ENCODE results near the gene SLC22A2. TPM values are rescaled to one million over a fixed set of nuclear protein-coding genes. Genes with fewer than 3 reads are reported as not detected.

SLC22A2 gene
- total and polyA plus RNA-seq, 9 donors = 0.04 to 0.32 (median 0.11) TPM; not detected in 3

DNA sequence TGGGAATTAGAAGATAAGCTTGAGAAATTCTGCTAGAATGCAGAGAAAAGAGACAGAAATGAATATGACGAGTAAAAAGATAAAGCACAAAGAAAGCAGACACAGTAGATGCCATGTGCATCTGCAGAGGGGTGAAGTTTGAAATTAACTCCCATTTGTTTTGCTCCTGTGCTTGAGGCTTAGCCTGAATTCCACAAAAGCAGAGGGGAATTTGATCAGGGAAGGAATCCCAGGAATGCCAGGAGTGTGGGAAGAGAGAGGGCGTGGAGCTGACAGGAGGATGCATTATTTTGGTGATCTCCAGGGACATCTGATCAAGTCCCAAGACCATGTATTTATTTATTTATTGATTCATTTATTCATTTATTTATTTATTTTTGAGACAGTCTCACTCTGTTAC, 81.4 kb downstream of the SLC22A2 start:
- Histone ChIP-seq H3K27me3 (ENCODE audit: control insufficient read depth, insufficient read depth, low read length) (no peaks in the 10 kb centered on the region), H3K36me3 (ENCODE audit: control insufficient read depth, insufficient read depth, low read length) (no peaks in the 10 kb centered on the region), H3K9me3 (replicated peaks; ENCODE audit: control insufficient read depth, low read depth, low read length) (no peaks in the 10 kb centered on the region), H3K27ac (ENCODE audit: low read length) (no peak overlapping the region), H3K4me1 (ENCODE audit: control insufficient read depth, insufficient read depth, low read length) (no peaks in the 10 kb centered on the region), H3K4me3 (ENCODE audit: low read length) (no peak overlapping the region)
- no peak for DNase-seq
- WGBS (ENCODE audit: insufficient coverage) = 92% methylated on average over 1 of the region's 2 CpGs

DNA sequence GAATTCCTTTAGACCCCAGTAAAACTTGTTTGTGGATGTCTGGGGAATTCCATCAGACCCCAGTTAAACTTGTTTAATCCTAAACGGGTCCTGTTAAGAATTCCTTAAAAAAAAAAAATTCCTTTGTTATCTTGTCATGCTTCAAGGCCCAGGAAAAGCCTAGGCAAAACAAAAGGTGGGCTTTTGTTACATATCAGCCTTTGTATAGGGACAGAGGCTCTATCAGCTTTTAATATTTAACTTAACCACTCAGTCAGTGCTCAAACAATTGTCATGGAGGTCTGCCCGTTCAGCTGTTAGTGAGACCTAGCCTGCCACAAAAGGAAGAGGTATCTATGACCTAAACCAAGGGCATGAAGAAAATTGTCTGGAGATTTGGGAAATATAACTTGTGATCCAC, 83.9 kb downstream of the SLC22A2 start:
- no peak for DNase-seq
- Histone ChIP-seq H3K4me3 (ENCODE audit: low read length) (no peak overlapping the region), H3K27me3 (ENCODE audit: control insufficient read depth, insufficient read depth, low read length) (no peaks in the 10 kb centered on the region), H3K4me1 (ENCODE audit: control insufficient read depth, insufficient read depth, low read length) (no peaks in the 10 kb centered on the region), H3K9me3 (replicated peaks; ENCODE audit: control insufficient read depth, low read depth, low read length) (no peaks in the 10 kb centered on the region), H3K27ac (ENCODE audit: low read length) (no peak overlapping the region), H3K36me3 (ENCODE audit: control insufficient read depth, insufficient read depth, low read length) (no peaks in the 10 kb centered on the region)
- no CpG with 5 or more reads among the region's 2 CpGs for WGBS (ENCODE audit: insufficient coverage)

DNA sequence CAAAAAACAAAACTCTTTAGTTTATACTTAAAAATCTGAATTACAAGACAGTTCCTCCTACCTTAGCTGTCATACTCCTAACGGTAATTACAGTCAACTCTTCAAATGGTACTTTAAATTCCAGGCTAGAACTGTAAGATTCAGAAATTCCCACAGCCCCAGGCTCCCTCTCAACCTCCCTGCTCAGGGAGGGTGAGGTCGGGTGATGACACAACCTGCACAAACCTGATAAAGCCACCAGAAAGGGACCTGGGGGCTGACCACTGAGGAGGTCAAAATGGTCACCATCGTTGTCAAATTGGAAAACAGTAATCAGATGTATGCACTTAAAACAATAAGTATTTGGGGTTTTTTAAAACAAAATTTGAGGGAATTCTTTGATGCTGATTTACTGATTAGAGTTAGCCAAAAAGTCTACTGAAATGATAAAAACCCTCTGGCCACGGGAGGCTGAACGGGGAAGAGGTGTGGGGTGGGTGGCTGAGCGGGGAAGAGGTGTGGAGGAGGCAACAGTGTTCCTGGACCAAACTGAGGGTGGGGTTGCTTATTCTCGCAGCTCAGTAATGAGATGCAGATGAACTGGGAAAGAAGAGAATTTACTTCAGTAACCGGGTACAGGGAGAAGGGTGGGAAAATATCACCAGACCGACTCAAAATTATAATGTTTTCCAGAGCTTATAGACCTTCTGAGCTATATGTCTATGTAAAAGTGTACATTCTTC, 84.7 kb downstream of the SLC22A2 start:
- H3K36me3 ChIP-seq (ENCODE audit: control insufficient read depth, insufficient read depth, low read length) = no peaks in the 10 kb centered on the region
- no peaks in the 10 kb centered on the region for H3K4me1 ChIP-seq (ENCODE audit: control insufficient read depth, insufficient read depth, low read length)
- H3K9me3 ChIP-seq (replicated peaks; ENCODE audit: control insufficient read depth, low read depth, low read length) = no peaks in the 10 kb centered on the region
- no peak for DNase-seq
- WGBS (ENCODE audit: insufficient coverage) = 62% methylated on average over 4 of the region's 9 CpGs
- H3K27ac ChIP-seq (ENCODE audit: low read length) = no peak overlapping the region
- H3K4me3 ChIP-seq (ENCODE audit: low read length) = no peak overlapping the region
- H3K27me3 ChIP-seq (ENCODE audit: control insufficient read depth, insufficient read depth, low read length) = no peaks in the 10 kb centered on the region

DNA sequence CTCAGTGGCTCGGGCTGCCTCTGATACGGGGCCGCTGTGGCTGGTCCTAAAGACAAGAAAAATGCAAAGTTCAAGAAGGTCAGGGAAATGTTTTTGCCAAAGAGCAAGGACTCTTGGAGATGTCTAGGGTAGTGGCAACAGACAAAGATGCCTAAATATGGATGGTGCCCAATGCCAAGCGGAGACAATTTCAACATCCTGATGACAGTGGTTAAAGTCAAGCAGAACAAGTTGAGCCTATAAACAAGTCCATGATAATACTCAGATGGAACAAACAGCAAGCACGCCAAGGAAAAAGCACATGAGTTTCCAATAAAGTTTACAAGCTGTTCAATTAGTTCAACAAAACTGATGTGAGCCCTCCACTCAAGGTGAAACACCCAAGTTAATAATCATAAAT, 85.9 kb downstream of the SLC22A2 start:
- DNase-seq = no peak
- WGBS (ENCODE audit: insufficient coverage) = 63% methylated on average over 4 of the region's 5 CpGs
- Histone ChIP-seq H3K4me3 (ENCODE audit: low read length) (no peak overlapping the region), H3K27me3 (ENCODE audit: control insufficient read depth, insufficient read depth, low read length) (no peaks in the 10 kb centered on the region), H3K9me3 (replicated peaks; ENCODE audit: control insufficient read depth, low read depth, low read length) (no peaks in the 10 kb centered on the region), H3K27ac (ENCODE audit: low read length) (no peak overlapping the region), H3K36me3 (ENCODE audit: control insufficient read depth, insufficient read depth, low read length) (no peaks in the 10 kb centered on the region), H3K4me1 (ENCODE audit: control insufficient read depth, insufficient read depth, low read length) (no peaks in the 10 kb centered on the region)

DNA sequence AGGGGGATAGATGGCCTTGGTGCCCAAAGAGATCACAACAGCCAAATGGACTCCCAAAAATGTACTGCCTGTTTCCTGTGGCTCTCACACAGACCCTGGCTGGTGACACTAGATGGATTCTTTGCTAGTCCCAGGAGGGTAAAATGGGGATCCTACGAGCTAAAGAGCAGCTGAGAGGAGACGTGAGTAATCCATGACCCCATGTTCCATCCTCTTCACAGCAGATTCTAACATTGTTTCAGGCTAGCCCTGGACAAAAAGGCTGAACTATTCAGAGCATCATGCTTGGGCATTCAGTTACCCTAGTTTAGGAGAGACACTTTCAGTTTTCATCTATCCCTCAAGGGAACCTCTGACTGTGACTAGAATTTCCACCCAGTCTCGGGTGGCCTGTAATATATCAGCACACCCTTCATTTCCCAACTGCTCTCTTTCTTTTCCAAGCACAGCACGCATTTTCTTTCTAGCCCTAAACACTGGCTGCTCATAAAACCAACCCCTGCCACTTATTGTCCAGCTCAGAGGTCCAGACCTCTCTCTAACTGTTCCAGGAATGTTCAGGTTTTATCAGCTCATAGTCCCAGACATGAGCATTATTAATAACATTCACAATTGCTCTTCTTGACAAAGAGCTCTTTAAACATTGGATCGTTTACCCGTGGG, 88.5 kb downstream of the SLC22A2 start:
- Histone ChIP-seq H3K36me3 (ENCODE audit: control insufficient read depth, insufficient read depth, low read length) (no peaks in the 10 kb centered on the region), H3K4me3 (ENCODE audit: low read length) (no peak overlapping the region), H3K9me3 (replicated peaks; ENCODE audit: control insufficient read depth, low read depth, low read length) (no peaks in the 10 kb centered on the region), H3K4me1 (ENCODE audit: control insufficient read depth, insufficient read depth, low read length) (no peaks in the 10 kb centered on the region), H3K27ac (ENCODE audit: low read length) (no peak overlapping the region), H3K27me3 (ENCODE audit: control insufficient read depth, insufficient read depth, low read length) (no peaks in the 10 kb centered on the region)
- no peak for DNase-seq
- 32% methylated on average over 3 of the region's 6 CpGs for WGBS (ENCODE audit: insufficient coverage)

DNA sequence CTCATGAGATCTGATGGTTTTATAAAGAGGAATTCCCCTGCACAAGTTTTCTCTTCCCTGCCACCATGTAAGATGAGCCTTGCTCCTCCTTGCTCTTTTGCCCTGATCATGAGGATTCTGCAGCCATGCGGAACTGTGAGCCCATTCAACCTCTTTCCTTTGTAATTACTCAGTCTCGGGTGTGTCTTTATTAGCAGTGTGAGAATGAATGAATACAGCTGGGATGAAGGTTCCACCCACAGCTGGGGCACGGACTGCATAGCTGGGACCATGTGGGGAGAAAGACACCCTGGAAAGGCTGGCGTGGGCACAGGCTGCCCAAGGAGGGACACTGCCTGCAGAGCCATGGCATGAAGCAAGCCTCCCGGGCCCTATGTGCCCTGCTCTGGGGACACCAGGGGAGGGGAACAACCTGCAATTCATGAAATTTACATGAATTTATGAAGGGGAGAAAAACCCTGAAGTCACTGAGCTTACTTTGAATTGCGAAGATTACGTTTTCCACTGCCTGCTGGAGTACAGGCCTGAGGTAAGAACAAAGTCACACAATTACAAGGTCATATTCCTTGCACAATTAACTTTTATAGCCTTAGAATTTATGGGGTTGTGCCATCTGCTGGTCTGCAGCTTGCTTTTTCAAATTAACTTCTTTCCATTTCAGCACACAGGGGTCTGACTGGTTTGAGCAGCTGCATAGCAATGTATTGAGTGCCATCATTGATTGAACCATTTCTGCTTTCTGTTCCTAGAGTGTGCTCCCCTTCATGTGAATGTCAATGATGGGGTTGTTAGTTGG, 90.8 kb downstream of the SLC22A2 start:
- Histone ChIP-seq H3K27me3 (ENCODE audit: control insufficient read depth, insufficient read depth, low read length) (no peaks in the 10 kb centered on the region), H3K9me3 (replicated peaks; ENCODE audit: control insufficient read depth, low read depth, low read length) (no peaks in the 10 kb centered on the region), H3K36me3 (ENCODE audit: control insufficient read depth, insufficient read depth, low read length) (no peaks in the 10 kb centered on the region), H3K4me3 (ENCODE audit: low read length) (no peak overlapping the region), H3K4me1 (ENCODE audit: control insufficient read depth, insufficient read depth, low read length) (no peaks in the 10 kb centered on the region), H3K27ac (ENCODE audit: low read length) (no peak overlapping the region)
- no peak for DNase-seq
- 28% methylated on average over 3 of the region's 7 CpGs for WGBS (ENCODE audit: insufficient coverage)

Other genes starting within 250 kb of the SLC22A2 start
- gene SLC22A1, start 137.0 kb downstream of the SLC22A2 start, total RNA-seq = 1.2 TPM
- gene SLC22A1, start 137.0 kb downstream of the SLC22A2 start, polyA plus RNA-seq (ENCODE audit: insufficient read depth in 1 of 8, insufficient read length in 8 of 8, low replicate concordance in 1 of 8) = 1 to 10 TPM in 1 of 8 donors, under 1 TPM in 7; 0.13 to 1.2 (median 0.50) TPM
- 8.2 TPM for gene SLC22A3, start 89.6 kb upstream of the SLC22A2 start, total RNA-seq
- gene SLC22A3, start 89.6 kb upstream of the SLC22A2 start, polyA plus RNA-seq (ENCODE audit: insufficient read depth in 1 of 8, insufficient read length in 8 of 8, low replicate concordance in 1 of 8) = 10 to 100 TPM in 4 of 8 donors, 1 to 10 TPM in 4; 7.7 to 13.9 (median 10.1) TPM